ENCODE data around the gene ZNF839. TPM values are rescaled to one million over a fixed set of nuclear protein-coding genes. Genes with fewer than 3 reads are reported as not detected.

ZNF839 gene
- total RNA-seq = 10 to 100 TPM in 1 of 4 donors, 1 to 10 TPM in 3; 5.7 to 11.0 (median 7.0) TPM
- polyA plus RNA-seq = 7.0 TPM
- long read RNA-seq, donor 1, partial matches to known transcripts = 3 of 9 reads
- long read RNA-seq, donor 1, other reads (novel, unspliced or antisense) = 3 of 9 reads
- long read RNA-seq, donor 2, partial matches to known transcripts = 3 of 11 reads
- long read RNA-seq, donor 2, other reads (novel, unspliced or antisense) = 4 of 11 reads
- long read RNA-seq, donor 3, partial matches to known transcripts = 2 of 8 reads
- long read RNA-seq, donor 3, other reads (novel, unspliced or antisense) = 5 of 8 reads
- long read RNA-seq, donor 4, partial matches to known transcripts = 2 of 16 reads
- long read RNA-seq, donor 4, other reads (novel, unspliced or antisense) = 10 of 16 reads

GRCh38 chr14:102319351-102320032 lies at the start of gene ZNF839:
TSS of gene ZNF839 (plus strand) at chr14:102319746. CDS start at chr14:102319766, 20 bp downstream.
- H3K4me1 ChIP-seq (ENCODE audit: control insufficient read depth, insufficient read depth, low read length) = peaks cover 4% of the 10 kb centered on the region
- peak within 1 kb of the TSS; percentile 82 for H3K4me3 ChIP-seq (ENCODE audit: low read length)
- DNase-seq = peak; percentile 95 to 98 (median 98)
- H3K9me3 ChIP-seq (ENCODE audit: control insufficient read depth, low read length) = no peaks in the 10 kb centered on the region
- intact Hi-C loops (cut with DNase I) = loop anchor here in 1 of 4 donors (10.0 kb wide), 1 partner anchor 235 kb away; the partner anchor contains the start of gene HSP90AA1
- peak; percentile 72 to 76 for ATAC-seq
- H3K27ac ChIP-seq (ENCODE audit: low read length) = peak within 1 kb of the TSS; percentile 98
- no peaks in the 10 kb centered on the region for H3K27me3 ChIP-seq (ENCODE audit: control insufficient read depth, insufficient read depth)
- under 1% methylated on average over 69 of the region's 71 CpGs for WGBS

GRCh38 chr14:102272392-102272791 lies 47.2 kb upstream of the ZNF839 start:
- 98% methylated on average over 5 of the region's 5 CpGs for WGBS
- ATAC-seq = no peak
- no peak for DNase-seq
- H3K4me3 ChIP-seq (ENCODE audit: low read length) = no peak overlapping the region
- H3K9me3 ChIP-seq (ENCODE audit: control insufficient read depth, low read length) = no peaks in the 10 kb centered on the region
- no peak overlapping the region for H3K27ac ChIP-seq (ENCODE audit: low read length)
- H3K27me3 ChIP-seq (ENCODE audit: control insufficient read depth, insufficient read depth) = no peaks in the 10 kb centered on the region
- H3K4me1 ChIP-seq (ENCODE audit: control insufficient read depth, insufficient read depth, low read length) = no peaks in the 10 kb centered on the region
- intact Hi-C loops (cut with DNase I) = no loop called here

GRCh38 chr14:102275866-102276265 lies 43.7 kb upstream of the ZNF839 start:
- WGBS = 96% methylated on average over 7 of the region's 7 CpGs
- Histone ChIP-seq H3K27ac (ENCODE audit: low read length) (no peak overlapping the region), H3K9me3 (ENCODE audit: control insufficient read depth, low read length) (no peaks in the 10 kb centered on the region), H3K4me1 (ENCODE audit: control insufficient read depth, insufficient read depth, low read length) (no peaks in the 10 kb centered on the region), H3K4me3 (ENCODE audit: low read length) (no peak overlapping the region), H3K27me3 (ENCODE audit: control insufficient read depth, insufficient read depth) (no peaks in the 10 kb centered on the region)
- no peak for ATAC-seq
- intact Hi-C loops (cut with DNase I) = no loop called here
- no peak for DNase-seq

DNA sequence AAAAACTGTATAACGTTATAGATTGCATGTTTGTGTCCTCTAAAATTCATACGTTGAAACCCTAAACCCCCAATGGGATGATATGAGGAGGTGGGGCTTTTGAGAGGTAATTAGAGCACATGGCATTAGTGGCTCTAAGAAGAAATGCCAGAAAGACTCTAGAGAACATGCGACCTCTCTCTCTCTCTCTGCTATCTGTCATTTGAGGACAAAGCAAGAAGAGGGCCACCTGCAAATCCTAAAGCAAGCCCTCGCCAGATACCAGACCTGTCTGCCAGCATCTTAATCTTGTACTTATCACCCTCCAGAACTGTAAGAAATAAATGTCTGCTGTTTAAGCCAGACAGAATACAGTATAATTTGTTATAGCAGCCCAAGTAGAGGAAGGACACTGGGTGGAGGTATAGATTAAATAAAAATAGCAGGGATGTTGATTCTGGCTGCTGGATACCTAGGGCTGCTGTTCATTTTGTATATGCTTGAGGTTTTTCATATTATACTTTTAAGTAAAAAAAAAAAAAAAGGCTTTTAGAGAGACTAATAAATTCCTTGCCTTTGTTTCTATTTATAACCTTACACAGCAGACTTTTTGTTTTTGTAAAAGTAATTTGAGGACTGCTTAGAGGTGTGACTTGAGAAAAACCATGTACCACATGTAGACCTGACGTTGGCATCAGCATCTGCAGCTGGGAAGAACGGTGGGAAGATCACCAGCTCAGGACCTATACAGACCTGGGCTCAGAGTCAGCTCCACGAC lies 41.5 kb upstream of the ZNF839 start:
- no peak overlapping the region for H3K27ac ChIP-seq (ENCODE audit: low read length)
- 46% methylated on average over 7 of the region's 7 CpGs for WGBS
- no peaks in the 10 kb centered on the region for H3K4me1 ChIP-seq (ENCODE audit: control insufficient read depth, insufficient read depth, low read length)
- DNase-seq = no peak
- H3K9me3 ChIP-seq (ENCODE audit: control insufficient read depth, low read length) = no peaks in the 10 kb centered on the region
- no peaks in the 10 kb centered on the region for H3K27me3 ChIP-seq (ENCODE audit: control insufficient read depth, insufficient read depth)
- intact Hi-C loops (cut with DNase I) = no loop called here
- peak in 1 of 2 donors; percentile 24 for ATAC-seq
- H3K4me3 ChIP-seq (ENCODE audit: low read length) = no peak overlapping the region

DNA sequence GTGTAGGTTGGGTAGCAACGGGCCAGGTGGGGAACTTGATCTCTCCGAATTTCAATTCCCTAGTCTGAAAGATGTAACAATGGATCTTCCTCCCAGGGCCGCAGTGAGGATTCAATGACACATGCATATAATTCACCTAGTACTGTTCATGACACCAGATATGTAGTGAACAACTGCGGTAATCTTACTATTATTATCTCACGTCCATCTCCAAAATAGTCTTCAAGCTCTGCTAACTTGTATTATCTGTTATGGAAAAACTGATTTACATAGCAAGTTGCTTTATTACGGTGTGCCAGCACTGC lies 41.0 kb upstream of the ZNF839 start:
- WGBS = 84% methylated on average over 6 of the region's 6 CpGs
- DNase-seq (no peak), ATAC-seq (no peak)
- H3K4me1 ChIP-seq (ENCODE audit: control insufficient read depth, insufficient read depth, low read length) = no peaks in the 10 kb centered on the region
- no peaks in the 10 kb centered on the region for H3K27me3 ChIP-seq (ENCODE audit: control insufficient read depth, insufficient read depth)
- H3K27ac ChIP-seq (ENCODE audit: low read length) = no peak overlapping the region
- H3K4me3 ChIP-seq (ENCODE audit: low read length) = no peak overlapping the region
- intact Hi-C loops (cut with DNase I) = no loop called here
- H3K9me3 ChIP-seq (ENCODE audit: control insufficient read depth, low read length) = no peaks in the 10 kb centered on the region

- WGBS = 87% methylated on average over 3 of the region's 3 CpGs
- Histone ChIP-seq H3K27me3 (ENCODE audit: control insufficient read depth, insufficient read depth) (no peaks in the 10 kb centered on the region), H3K9me3 (ENCODE audit: control insufficient read depth, low read length) (no peaks in the 10 kb centered on the region), H3K4me1 (ENCODE audit: control insufficient read depth, insufficient read depth, low read length) (no peaks in the 10 kb centered on the region), H3K27ac (ENCODE audit: low read length) (no peak overlapping the region), H3K4me3 (ENCODE audit: low read length) (no peak overlapping the region)
- intact Hi-C loops (cut with DNase I) = no loop called here
- ATAC-seq (no peak), DNase-seq (no peak)
These were observed 40.3 kb upstream of the ZNF839 start for GRCh38 chr14:102279282-102279681.

DNA sequence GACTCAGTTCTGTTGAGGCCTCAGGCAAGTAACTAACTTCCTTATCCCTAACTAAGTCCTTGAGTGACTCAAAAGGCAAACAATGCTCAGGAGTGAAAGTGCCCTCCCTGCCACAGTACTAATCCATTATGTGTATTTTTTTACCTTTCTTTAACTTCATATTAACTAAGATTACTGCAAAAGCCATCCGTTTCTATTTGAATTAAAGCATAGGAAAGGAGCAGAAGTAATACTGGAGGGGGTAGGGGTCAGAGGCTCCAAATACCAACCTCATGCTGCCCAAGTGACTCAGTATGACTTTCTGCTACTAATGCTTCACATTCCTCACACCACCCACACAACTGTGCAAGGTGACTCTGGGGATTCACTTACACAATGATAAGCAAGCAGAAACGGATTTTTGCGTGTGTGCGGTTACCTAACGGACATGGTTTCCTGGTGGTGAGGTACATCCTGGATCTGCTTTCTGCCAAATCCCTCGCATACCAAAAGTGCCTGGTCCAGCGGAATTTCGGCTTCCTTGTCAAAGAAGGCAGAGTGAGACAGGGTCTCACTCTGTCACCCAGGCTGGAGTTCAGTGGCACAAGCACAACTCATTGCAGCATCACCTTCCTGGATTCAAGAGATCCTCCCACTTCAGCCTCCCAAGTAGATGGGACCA lies 39.7 kb upstream of the ZNF839 start:
- H3K4me1 ChIP-seq (ENCODE audit: control insufficient read depth, insufficient read depth, low read length) = no peaks in the 10 kb centered on the region
- intact Hi-C loops (cut with DNase I) = no loop called here
- DNase-seq (no peak), ATAC-seq (no peak)
- no peaks in the 10 kb centered on the region for H3K9me3 ChIP-seq (ENCODE audit: control insufficient read depth, low read length)
- no peaks in the 10 kb centered on the region for H3K27me3 ChIP-seq (ENCODE audit: control insufficient read depth, insufficient read depth)
- 71% methylated on average over 8 of the region's 8 CpGs for WGBS
- no peak overlapping the region for H3K4me3 ChIP-seq (ENCODE audit: low read length)
- no peak overlapping the region for H3K27ac ChIP-seq (ENCODE audit: low read length)

DNA sequence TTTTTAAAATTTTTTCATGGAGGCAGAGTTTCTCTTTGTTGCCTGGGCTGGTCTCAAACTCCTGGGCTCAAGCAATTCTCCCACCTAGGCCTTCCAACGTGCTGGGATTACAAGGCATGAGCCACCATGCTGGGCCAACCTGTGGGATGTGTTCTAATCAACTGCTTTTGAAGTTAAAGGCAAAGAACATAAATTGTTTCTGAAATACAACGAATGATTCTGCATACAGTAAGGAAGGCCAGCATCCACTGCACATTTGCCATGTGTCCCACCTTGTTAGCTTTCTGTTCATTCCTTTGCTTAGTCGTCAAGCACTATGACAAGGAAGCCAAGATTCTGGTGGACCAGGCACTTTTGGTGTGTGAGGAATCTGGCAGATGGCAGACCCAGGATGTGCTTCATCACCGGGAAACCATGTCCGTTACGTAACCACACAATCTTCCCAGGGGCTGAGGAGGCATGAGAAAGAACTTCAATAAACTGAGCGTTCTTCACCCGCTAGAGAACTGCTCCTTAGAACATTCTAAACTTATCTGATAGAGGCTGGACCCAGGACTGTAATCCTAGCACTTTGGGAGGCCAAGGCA lies 39.1 kb upstream of the ZNF839 start:
- no peaks in the 10 kb centered on the region for H3K27me3 ChIP-seq (ENCODE audit: control insufficient read depth, insufficient read depth)
- intact Hi-C loops (cut with DNase I) = no loop called here
- ATAC-seq (no peak), DNase-seq (no peak)
- no peak overlapping the region for H3K4me3 ChIP-seq (ENCODE audit: low read length)
- H3K27ac ChIP-seq (ENCODE audit: low read length) = no peak overlapping the region
- H3K4me1 ChIP-seq (ENCODE audit: control insufficient read depth, insufficient read depth, low read length) = no peaks in the 10 kb centered on the region
- no peaks in the 10 kb centered on the region for H3K9me3 ChIP-seq (ENCODE audit: control insufficient read depth, low read length)
- WGBS = 91% methylated on average over 8 of the region's 8 CpGs

- Histone ChIP-seq H3K4me1 (ENCODE audit: control insufficient read depth, insufficient read depth, low read length) (no peaks in the 10 kb centered on the region), H3K9me3 (ENCODE audit: control insufficient read depth, low read length) (no peaks in the 10 kb centered on the region), H3K27ac (ENCODE audit: low read length) (no peak overlapping the region), H3K4me3 (ENCODE audit: low read length) (no peak overlapping the region), H3K27me3 (ENCODE audit: control insufficient read depth, insufficient read depth) (no peaks in the 10 kb centered on the region)
- WGBS = 92% methylated on average over 9 of the region's 9 CpGs
- ATAC-seq = no peak
- no peak for DNase-seq
- intact Hi-C loops (cut with DNase I) = no loop called here
These were observed 36.6 kb upstream of the ZNF839 start for GRCh38 chr14:102282751-102283465.

DNA sequence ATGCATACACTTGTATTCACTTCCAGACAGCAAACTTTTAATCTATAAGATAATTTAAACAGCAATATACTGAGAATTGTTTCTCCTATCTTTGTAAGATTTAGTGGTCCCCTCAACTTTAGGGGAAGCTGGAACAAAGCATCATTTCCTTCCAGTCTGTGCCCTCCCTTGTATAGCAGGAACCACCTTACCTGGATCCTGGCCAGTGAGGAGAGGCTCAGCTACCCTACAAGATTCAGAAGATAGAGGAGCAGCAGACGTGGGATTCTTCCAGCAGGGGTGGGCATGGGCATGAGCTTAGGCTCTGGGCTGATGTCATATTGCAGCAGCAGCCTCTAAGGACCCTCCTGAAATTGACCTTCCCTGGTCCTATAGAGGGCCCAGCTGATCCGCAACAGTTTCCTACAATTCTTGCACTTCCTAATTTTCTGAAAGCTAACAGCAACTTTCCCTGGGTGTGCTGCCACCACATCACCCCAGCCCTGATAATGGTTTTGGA lies 35.9 kb upstream of the ZNF839 start:
- DNase-seq (no peak), ATAC-seq (no peak)
- H3K27me3 ChIP-seq (ENCODE audit: control insufficient read depth, insufficient read depth) = no peaks in the 10 kb centered on the region
- H3K4me3 ChIP-seq (ENCODE audit: low read length) = no peak overlapping the region
- H3K4me1 ChIP-seq (ENCODE audit: control insufficient read depth, insufficient read depth, low read length) = no peaks in the 10 kb centered on the region
- no peaks in the 10 kb centered on the region for H3K9me3 ChIP-seq (ENCODE audit: control insufficient read depth, low read length)
- intact Hi-C loops (cut with DNase I) = no loop called here
- no peak overlapping the region for H3K27ac ChIP-seq (ENCODE audit: low read length)
- WGBS = 48% methylated on average over 2 of the region's 2 CpGs

Measured in right cardiac atrium (tissue), 5 donors.